KOPT-K1 (cell line): ENCODE data around the gene RCAN1.

Source experiments
- H3K27ac ChIP-seq: fragments of 200-600 bp; sonication (generic); 2 replicates; pipeline ENCODE4 v1.5.1; 2016; ENCODE audit warnings: antibody characterized with exemption, mild to moderate bottlenecking, low read depth, low read length; ENCODE audit not compliant: poor library complexity, severe bottlenecking
- H3K36me3 ChIP-seq: fragments of 200-600 bp; sonication (generic); 2 replicates; pipeline ENCODE4 v1.5.1; 2017; ENCODE audit warnings: antibody characterized with exemption, mild to moderate bottlenecking, low read length, moderate library complexity; ENCODE audit not compliant: insufficient read depth
- H3K9me3 ChIP-seq: fragments of 200-600 bp; sonication (generic); 2 replicates; pipeline ENCODE4 v1.5.1; 2017; ENCODE audit warnings: antibody characterized with exemption, low read length, mild to moderate bottlenecking; ENCODE audit not compliant: insufficient read depth, poor library complexity, severe bottlenecking

RCAN1 gene

DNA sequence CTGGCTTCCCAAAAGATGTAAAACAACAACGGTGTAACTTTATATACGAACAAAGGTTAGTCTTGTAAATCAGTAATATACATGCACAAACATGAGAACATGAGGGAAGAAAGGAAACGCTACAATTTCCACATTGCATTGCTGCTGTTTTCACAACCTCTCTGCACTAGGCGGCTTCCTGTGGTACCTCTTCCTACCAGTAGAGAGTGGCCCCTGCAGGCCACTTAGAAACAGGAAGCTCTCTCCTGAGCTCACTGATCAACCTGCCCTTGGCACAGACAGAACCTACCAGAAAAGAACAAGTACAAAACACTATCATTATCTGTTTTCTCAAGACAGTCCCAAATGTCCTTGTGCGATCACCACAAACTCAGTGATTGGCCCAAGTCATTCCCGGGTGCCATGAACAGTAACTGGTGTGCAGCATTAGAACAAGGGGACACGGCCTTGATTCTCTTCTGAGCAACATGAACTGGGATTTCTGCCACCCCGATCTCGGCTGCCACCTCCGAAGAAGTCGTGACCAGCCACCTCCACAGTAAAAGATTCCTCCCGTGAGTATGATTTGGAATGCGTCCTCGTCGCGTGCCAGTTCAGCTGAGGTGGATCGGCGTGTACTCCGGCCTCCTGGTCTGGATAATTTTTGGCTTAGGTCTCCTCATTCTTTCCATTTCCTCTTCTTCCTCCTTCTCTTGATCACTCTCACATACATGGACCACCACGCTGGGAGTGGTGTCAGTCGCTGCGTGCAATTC is 97.2 kb downstream of the RCAN1 start:
- Histone ChIP-seq H3K9me3 (no peaks in the 10 kb centered on the region), H3K27ac (no peak overlapping the region), H3K36me3 (peaks cover 25% of the 10 kb centered on the region)

DNA sequence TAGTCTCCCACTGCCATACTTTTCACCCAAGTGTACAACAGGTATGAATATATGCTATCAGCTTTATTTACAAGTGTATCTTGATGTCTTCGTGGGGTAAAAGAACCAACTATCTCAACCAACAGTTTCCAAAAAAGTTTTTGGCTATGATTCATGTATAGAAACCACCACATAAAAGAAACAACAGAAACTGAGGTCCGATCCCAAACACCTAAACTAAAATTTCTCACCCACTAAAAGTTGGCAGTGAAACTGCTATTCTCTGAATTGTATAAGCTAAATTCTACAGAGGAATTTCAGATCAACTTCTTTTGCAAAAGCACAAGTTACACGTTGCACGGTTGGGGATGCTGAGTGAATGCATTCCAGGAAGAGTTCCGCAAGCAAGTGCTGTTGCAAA is 97.9 kb downstream of the RCAN1 start:
- no peaks in the 10 kb centered on the region for H3K9me3 ChIP-seq
- peaks cover 24% of the 10 kb centered on the region for H3K36me3 ChIP-seq
- H3K27ac ChIP-seq: no peak overlapping the region

GRCh38 chr21:34514576-34515115 is 100.3 kb downstream of the RCAN1 start:
- H3K27ac ChIP-seq: no peak overlapping the region
- H3K36me3 ChIP-seq: peaks cover 7% of the 10 kb centered on the region
- H3K9me3 ChIP-seq: no peaks in the 10 kb centered on the region

GRCh38 chr21:34513129-34513675 is 101.7 kb downstream of the RCAN1 start:
- Histone ChIP-seq H3K27ac (no peak overlapping the region), H3K36me3 (peaks cover 7% of the 10 kb centered on the region; the same call in 1 of the 2 replicates)

DNA sequence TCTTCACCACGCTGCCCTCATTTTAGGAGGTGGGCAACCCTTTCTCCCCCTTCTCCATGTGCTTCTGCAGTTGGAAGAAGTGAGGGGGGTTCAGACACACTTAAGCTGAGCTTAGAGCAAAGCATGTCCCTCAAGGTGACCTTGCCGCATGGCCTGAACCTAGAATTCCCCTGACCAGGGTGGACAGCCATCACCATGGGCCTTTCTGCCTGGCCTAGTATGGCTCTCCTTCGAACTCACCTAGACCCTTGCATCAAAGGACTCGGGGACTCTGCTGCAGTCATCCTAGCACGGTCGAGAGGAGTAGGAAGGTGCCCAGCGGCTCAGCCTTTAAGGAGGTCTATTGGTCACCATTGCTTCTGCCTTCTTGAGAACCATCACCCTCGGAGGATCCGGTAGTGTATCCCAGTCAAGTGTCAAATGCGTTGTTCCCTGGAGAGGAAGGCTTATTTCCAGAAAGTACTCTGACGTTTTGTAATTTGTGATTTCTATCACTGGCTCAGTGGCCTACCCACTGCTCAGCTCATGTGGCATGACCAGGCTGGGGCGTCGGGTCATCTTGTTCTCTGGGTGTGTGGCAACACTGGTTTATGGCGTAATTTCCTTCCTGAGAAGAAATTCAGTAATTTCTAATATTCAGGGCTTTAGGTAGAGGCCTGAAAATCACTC is 103.0 kb downstream of the RCAN1 start, which contains the start of gene KCNE1:
TSS of gene KCNE1 (minus strand) at position 424 of the 669 bp plus-strand sequence. CDS start 62,576 bp downstream, outside the sequence.
- H3K27ac ChIP-seq: no peak within 1 kb of the TSS
- H3K36me3 ChIP-seq: 0 out of 2 replicates have a peak, but pooled peaks cover 1% of the 10 kb centered on the region

More at GRCh38 chr21:34513129-34513675, 101.7 kb downstream of the RCAN1 start:
- H3K9me3 ChIP-seq: no peaks in the 10 kb centered on the region

GRCh38 chr21:34511181-34511580 is 103.7 kb downstream of the RCAN1 start:
- no peaks in the 10 kb centered on the region for H3K9me3 ChIP-seq
- H3K27ac ChIP-seq: no peak overlapping the region
- no peaks in the 10 kb centered on the region for H3K36me3 ChIP-seq

More for the DNA sequence above, 103.0 kb downstream of the RCAN1 start, which contains the start of gene KCNE1:
- H3K9me3 ChIP-seq: no peaks in the 10 kb centered on the region

DNA sequence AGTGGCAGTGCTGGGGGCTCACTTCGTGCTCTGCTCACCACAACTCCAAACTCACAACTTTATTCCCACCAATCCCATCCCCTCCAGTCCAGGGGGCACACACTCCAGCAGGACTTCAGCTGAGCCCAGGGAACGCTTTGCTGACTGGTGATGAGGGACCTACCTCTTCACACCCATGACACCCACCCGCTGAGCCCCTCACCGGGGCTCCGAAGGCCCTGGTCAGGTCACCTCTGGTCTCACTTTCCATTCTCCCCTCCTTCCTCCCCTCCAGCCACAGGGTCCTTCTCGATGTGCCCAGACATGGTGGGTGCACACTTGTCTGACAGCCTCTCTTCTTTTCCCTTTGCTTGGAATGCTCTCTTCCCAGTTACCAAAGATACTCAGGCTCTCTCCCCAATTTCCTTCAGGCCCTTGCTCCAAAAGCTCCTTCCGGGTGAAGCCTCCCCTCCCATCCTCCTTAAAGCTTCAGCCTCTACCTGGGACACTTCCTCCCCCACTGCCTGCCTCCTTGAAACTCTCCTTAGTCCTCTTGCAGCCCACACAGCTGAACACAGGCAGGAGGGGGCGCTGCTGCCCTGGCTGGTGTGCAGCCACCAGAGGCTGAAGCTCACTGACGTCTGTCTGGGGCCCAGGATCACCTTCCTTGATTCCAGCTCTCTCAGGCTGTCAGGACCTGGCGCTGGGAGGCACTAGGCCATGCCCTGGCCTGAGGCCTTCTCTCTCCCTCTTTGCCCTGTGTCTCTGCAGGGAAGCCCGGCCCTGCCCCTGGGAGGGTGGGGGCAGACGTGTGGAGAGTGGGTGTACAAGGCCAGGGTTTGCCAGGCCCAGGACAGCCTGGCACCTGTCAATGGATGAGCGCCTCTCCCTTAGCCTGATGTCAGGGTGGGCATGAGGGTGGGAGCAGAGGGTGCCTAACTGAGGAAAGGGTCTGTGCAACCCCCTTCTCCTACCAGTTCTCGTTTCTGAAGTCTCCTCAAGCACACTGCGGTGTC is 104.5 kb downstream of the RCAN1 start:
- Histone ChIP-seq H3K27ac (no peak overlapping the region), H3K36me3 (no peaks in the 10 kb centered on the region), H3K9me3 (no peaks in the 10 kb centered on the region)

DNA sequence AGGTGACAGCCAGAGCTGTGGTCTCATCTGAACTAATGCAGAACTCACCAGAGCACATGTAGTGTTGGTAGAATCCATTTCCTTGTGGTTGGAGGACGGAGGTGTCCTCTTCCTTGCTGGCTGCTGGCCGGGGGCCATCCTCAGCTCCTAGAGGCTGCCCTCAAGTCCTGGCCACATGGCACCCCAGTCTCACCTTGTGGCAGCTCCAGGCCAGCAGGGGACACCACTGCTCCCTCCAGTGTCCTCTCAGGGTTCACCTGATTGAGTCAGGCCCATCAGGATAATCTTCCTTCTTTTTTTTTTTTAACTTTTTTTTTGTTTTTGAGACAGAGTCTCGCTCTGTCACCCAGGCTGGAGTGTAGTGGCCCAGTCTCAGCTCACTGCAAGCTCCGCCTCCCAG is 105.8 kb downstream of the RCAN1 start:
- Histone ChIP-seq H3K36me3 (no peaks in the 10 kb centered on the region), H3K27ac (no peak overlapping the region), H3K9me3 (no peaks in the 10 kb centered on the region)

- Histone ChIP-seq H3K27ac (no peak overlapping the region), H3K9me3 (no peaks in the 10 kb centered on the region), H3K36me3 (no peaks in the 10 kb centered on the region)
Observed at GRCh38 chr21:34504595-34504994, 110.3 kb downstream of the RCAN1 start.

- no peaks in the 10 kb centered on the region for H3K36me3 ChIP-seq
- peaks cover 13% of the 10 kb centered on the region for H3K9me3 ChIP-seq
- H3K27ac ChIP-seq: no peak overlapping the region
Observed at GRCh38 chr21:34502480-34503106, 112.3 kb downstream of the RCAN1 start.

DNA sequence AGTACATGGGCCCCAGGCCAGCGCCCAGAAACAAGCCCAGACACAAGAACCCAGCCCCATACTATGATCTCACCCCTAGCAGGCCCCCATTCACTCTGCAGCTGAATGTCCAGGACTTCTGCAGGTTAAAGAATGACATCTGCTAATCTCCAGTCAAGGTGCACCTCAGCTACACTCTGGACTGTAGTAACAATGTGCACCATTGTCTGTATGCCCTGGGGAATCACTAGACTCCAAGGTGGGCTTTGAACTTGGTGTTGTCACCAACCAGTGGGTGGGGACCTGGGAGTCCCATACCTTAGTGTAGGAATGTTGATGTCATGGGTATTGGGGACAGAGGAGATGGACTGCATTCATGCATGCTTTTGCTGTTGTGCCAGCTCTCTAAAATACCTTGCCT is 113.2 kb downstream of the RCAN1 start:
- Histone ChIP-seq H3K9me3 (peaks cover 16% of the 10 kb centered on the region), H3K36me3 (no peaks in the 10 kb centered on the region), H3K27ac (no peak overlapping the region)

- Histone ChIP-seq H3K9me3 (peaks cover 16% of the 10 kb centered on the region), H3K36me3 (no peaks in the 10 kb centered on the region), H3K27ac (no peak overlapping the region)
Observed at GRCh38 chr21:34500191-34500590, 114.7 kb downstream of the RCAN1 start.

DNA sequence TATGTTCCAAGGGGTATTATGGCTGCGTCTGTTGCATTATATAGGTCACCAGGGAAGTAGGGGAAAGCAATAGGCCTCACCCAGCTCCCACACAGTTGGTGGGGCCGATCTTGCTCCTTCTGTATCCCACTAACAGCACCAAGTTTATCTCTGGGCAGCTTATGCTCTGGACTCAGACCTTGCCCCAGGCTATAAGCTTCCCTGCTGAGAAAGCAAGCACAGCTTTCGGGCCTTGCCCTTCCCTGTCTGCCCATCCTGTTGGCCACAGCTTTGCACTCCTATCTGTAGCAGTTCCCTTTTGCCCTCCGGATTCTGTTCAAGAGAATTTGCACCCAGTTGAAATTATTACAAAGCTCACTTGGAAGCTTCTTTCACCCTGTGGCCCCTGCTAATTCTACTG is 115.8 kb downstream of the RCAN1 start:
- Histone ChIP-seq H3K9me3 (peaks cover 16% of the 10 kb centered on the region), H3K36me3 (no peaks in the 10 kb centered on the region), H3K27ac (no peak overlapping the region)

- Histone ChIP-seq H3K36me3 (no peaks in the 10 kb centered on the region), H3K27ac (no peak overlapping the region), H3K9me3 (peaks cover 16% of the 10 kb centered on the region)
Observed at GRCh38 chr21:34498623-34499022, 116.3 kb downstream of the RCAN1 start.
